K562 (cell line): ENCODE results near the gene GINS3. TPM values are rescaled to one million over a fixed set of nuclear protein-coding genes. Genes with fewer than 3 reads are reported as not detected.
A peak's percentile ranks its signal among the peaks of the same experiment; 100 is the strongest.

Experiments
- CTCF ChIP-seq, 3 experiments: IDR thresholded peaks in 2 of 3; conservative IDR thresholded peaks in 1 of 3; 2 replicates each; pipeline ENCODE4 v1.5.1; 2011 to 2012; ENCODE audit warnings: low read length in 3 of 3, mild to moderate bottlenecking in 3 of 3, control low read depth in 2 of 3, improper control_type of control experiment in 1 of 3, inconsistent platforms in 1 of 3, low read depth in 1 of 3, mixed read lengths in 1 of 3, moderate library complexity in 1 of 3; ENCODE audit not compliant: insufficient read depth in 2 of 3
- ELK3 ChIP-seq: fragments of 450-650 bp; formaldehyde crosslinking; IDR thresholded peaks from 2 replicates; pipeline ENCODE4 v1.4.0; 2020; ENCODE audit warnings: mild to moderate bottlenecking
- EP300 ChIP-seq: IDR thresholded peaks from 2 replicates; pipeline ENCODE4 v1.6.1; 2012; ENCODE audit warnings: low read length, improper control_type of control experiment
- FOSL1 ChIP-seq: fragments of 200-800 bp; sonication (Bioruptor generic); conservative IDR thresholded peaks from 2 replicates; pipeline ENCODE4 v1.6.1; 2016; ENCODE audit warnings: missing genetic modification characterization, missing compliant biosample characterization
- FOXK2 ChIP-seq, 2 experiments: fragments of 450-650 bp; IDR thresholded peaks in 1 of 2; conservative IDR thresholded peaks in 1 of 2; 2 replicates each; pipeline ENCODE4 v1.6.1; 2016; ENCODE audit warnings: low read depth in 2 of 2, mild to moderate bottlenecking in 1 of 2
- JUN ChIP-seq, 2 experiments: sonication (generic) in 1 of 2; formaldehyde crosslinking in 1 of 2; IDR thresholded peaks; 2 replicates each; pipeline versions ENCODE4 v1.6.1 to v1.8.0; 2012 to 2022; ENCODE audit warnings: borderline replicate concordance in 2 of 2, mild to moderate bottlenecking in 2 of 2, improper control_type of control experiment in 1 of 2, low read depth in 1 of 2, low read length in 1 of 2, missing genetic modification reagents in 1 of 2
- KDM1A ChIP-seq, 2 experiments: fragments of 450-650 bp; IDR thresholded peaks; 2 replicates each; pipeline ENCODE4 v1.6.1; 2016; ENCODE audit warnings: mild to moderate bottlenecking in 2 of 2
- MAFG ChIP-seq: fragments of 450-650 bp; conservative IDR thresholded peaks from 2 replicates; pipeline ENCODE4 v1.6.1; 2016; ENCODE audit warnings: missing genetic modification characterization, missing compliant biosample characterization
- MCM5 ChIP-seq: fragments of 450-650 bp; IDR thresholded peaks from 2 replicates; pipeline ENCODE4 v1.6.1; 2016; ENCODE audit warnings: low read depth
- RCOR1 ChIP-seq, 2 experiments: IDR thresholded peaks; 2 replicates each; pipeline ENCODE4 v1.6.1; 2012; ENCODE audit warnings: low read depth in 2 of 2, low read length in 2 of 2, borderline replicate concordance in 1 of 2, improper control_type of control experiment in 1 of 2
- REST ChIP-seq, 2 experiments: fragments of 450-650 bp; formaldehyde crosslinking in 1 of 2; IDR thresholded peaks; 2 replicates each; pipeline versions ENCODE4 v1.4.0 to v1.6.1; 2014 to 2020; ENCODE audit warnings: mild to moderate bottlenecking in 2 of 2, borderline replicate concordance in 1 of 2, low read depth in 1 of 2
- TEAD1 ChIP-seq, 2 experiments: fragments of 450-650 bp in 1 of 2; sonication (generic) in 1 of 2; formaldehyde crosslinking; IDR thresholded peaks; 2 replicates each; pipeline versions ENCODE4 v1.4.0 to v1.8.0; 2020 to 2022; ENCODE audit warnings: mild to moderate bottlenecking in 2 of 2, missing genetic modification reagents in 1 of 2
- TEAD4 ChIP-seq, 2 experiments: sonication (generic) in 1 of 2; formaldehyde crosslinking in 1 of 2; IDR thresholded peaks; 2 replicates each; pipeline versions ENCODE4 v1.6.1 to v1.8.0; 2012 to 2022; ENCODE audit warnings: borderline replicate concordance in 1 of 2, inconsistent platforms in 1 of 2, low read length in 1 of 2, mild to moderate bottlenecking in 1 of 2, missing genetic modification reagents in 1 of 2
- ZC3H4 ChIP-seq: sonication (generic); formaldehyde crosslinking; IDR thresholded peaks from 2 replicates; pipeline ENCODE4 v1.9.0; 2021; ENCODE audit warnings: missing genetic modification reagents, borderline replicate concordance
- ZNF766 ChIP-seq: fragments of 200-800 bp; sonication (Bioruptor generic); conservative IDR thresholded peaks from 2 replicates; pipeline ENCODE4 v1.6.1; 2016; ENCODE audit warnings: missing genetic modification characterization, missing compliant biosample characterization
- polyA plus RNA-seq, 8 experiments: library from polyadenylated mRNA; depleted of rRNA in 4 of 8; stranded (reverse) in 5 of 8; unstranded in 3 of 8; fragments of >200 nt; fragmentation: Nextera tagmentation in 2 of 8; fragmentation: Illumina TruSeq in 1 of 8; extraction: Ambion mirVana in 2 of 8; extraction: Trizol in 1 of 8; gene quantifications; 2 replicates each; pipeline versions ENCODE4 v1.2.1 to v1.2.3, GENCODE V29; 2011 to 2014; ENCODE audit warnings: inconsistent platforms in 1 of 8, missing spikeins in 1 of 8
- total RNA-seq, 7 experiments: library from RNA; depleted of rRNA in 6 of 7; stranded (reverse); fragments of >200 nt in 6 of 7; fragmentation: Illumina TruSeq in 2 of 7; extraction: Trizol in 2 of 7; gene quantifications; 2 replicates each; pipeline versions ENCODE4 v1.2.1 to v1.2.3, GENCODE V29; 2011 to 2021; ENCODE audit warnings: low replicate concordance in 1 of 7

Gene GINS3
- total and polyA plus RNA-seq, 9 of the 15 experiments (the other 6 are each of a cell fraction or from before 2014, with no cell fraction given): 17.8 to 31.9 (median 25.4) TPM

GRCh38 chr16:58451945-58452401, 59.7 kb downstream of the GINS3 start (continued):
- TF ChIP-seq REST (IDR thresholded peaks at IDR 0.05; ENCODE audit: borderline replicate concordance) (peak; percentile 24; the same call in 1 of the 2 replicates), REST (CRISPR knock-in tag; IDR thresholded peaks at IDR 0.05; ENCODE audit: low read depth) (no peak), FOSL1 (peak; percentile 95), ELK3 (CRISPR knock-in tag) (no peak), JUN (IDR thresholded peaks at IDR 0.05; ENCODE audit: borderline replicate concordance, low read depth, low read length) (peak; percentile 34; the same call in 1 of the 2 replicates), JUN (CRISPR knock-in tag; IDR thresholded peaks at IDR 0.05; ENCODE audit: borderline replicate concordance) (no peak), MCM5 (no peak), TEAD1 (CRISPR knock-in tag; IDR thresholded peaks at IDR 0.05) (peak in 1 of 2 experiments; percentile 39; a peak in 1 of 4 replicates), CTCF (IDR thresholded peaks at IDR 0.05 in 2 of 3, conservative IDR thresholded peaks at IDR 0.05 in 1 of 3; ENCODE audit: insufficient read depth in 2 of 3, low read depth in 1 of 3, low read length in 3 of 3) (peak in 1 of 3 experiments; percentile 43; a peak in 2 of 6 replicates), FOXK2 (conservative IDR thresholded peaks at IDR 0.05 in 1 of 2, IDR thresholded peaks at IDR 0.05 in 1 of 2; ENCODE audit: low read depth in 2 of 2) (peak; percentile 40 to 48; a peak in 1 of 4 replicates), ZC3H4 (CRISPR knock-in tag) (no peak), KDM1A (IDR thresholded peaks at IDR 0.05) (peak; percentile 79 to 83), TEAD4 (IDR thresholded peaks at IDR 0.05; ENCODE audit: low read length) (peak; percentile 36), TEAD4 (CRISPR knock-in tag; IDR thresholded peaks at IDR 0.05; ENCODE audit: borderline replicate concordance) (no peak), EP300 (peak; percentile 34; the same call in 1 of the 2 replicates), MAFG (tag) (peak; percentile 59), RCOR1 (IDR thresholded peaks at IDR 0.05; ENCODE audit: borderline replicate concordance in 1 of 2, low read depth in 2 of 2, low read length in 2 of 2) (peak in 1 of 2 experiments; percentile 57; a peak in 1 of 4 replicates), ZNF766 (CRISPR knock-in tag) (peak; percentile 71)
